SU-DHL-6 (cell line): ENCODE measurements around the gene PECR.

ENCODE experiments used
- EZH2phosphoT487 ChIP-seq: fragments of 200-600 bp; sonication (generic), shearing (Covaris generic); conservative IDR thresholded peaks from 2 replicates; pipeline ENCODE4 v1.6.1; 2018; ENCODE audit warnings: mild to moderate bottlenecking, antibody characterized with exemption, low read length, moderate library complexity, mixed read lengths
- TF ChIP-seq, protein P1 (sequence below): fragments of 200-600 bp; sonication (generic); IDR thresholded peaks from one replicate; pipeline ENCODE4 v1.5.1; 2017; ENCODE audit warnings: antibody characterized with exemption, mild to moderate bottlenecking, low read length, moderate library complexity; ENCODE audit not compliant: insufficient read depth, poor library complexity, severe bottlenecking

DNA sequence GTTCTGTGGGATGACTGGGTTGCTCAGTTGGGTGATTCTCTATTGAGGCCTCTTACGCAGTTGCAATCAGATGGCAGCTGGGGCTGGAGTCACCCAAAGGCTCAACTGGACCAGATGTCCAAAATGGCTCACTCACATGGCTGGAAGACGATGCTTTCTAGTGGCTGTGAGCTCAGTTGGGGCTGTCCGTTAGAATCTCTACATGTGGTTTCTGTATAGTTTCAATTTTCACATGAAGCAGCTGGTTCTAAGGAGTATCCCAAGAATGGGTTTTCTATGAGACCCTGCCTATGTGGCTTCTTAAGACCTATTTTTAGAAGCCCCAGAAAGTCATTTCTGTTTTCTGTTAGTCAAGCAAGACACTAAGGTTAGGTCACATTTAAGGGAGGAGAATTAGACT lies 32.0 kb upstream of the PECR start:
- TF ChIP-seq, protein P1, sequence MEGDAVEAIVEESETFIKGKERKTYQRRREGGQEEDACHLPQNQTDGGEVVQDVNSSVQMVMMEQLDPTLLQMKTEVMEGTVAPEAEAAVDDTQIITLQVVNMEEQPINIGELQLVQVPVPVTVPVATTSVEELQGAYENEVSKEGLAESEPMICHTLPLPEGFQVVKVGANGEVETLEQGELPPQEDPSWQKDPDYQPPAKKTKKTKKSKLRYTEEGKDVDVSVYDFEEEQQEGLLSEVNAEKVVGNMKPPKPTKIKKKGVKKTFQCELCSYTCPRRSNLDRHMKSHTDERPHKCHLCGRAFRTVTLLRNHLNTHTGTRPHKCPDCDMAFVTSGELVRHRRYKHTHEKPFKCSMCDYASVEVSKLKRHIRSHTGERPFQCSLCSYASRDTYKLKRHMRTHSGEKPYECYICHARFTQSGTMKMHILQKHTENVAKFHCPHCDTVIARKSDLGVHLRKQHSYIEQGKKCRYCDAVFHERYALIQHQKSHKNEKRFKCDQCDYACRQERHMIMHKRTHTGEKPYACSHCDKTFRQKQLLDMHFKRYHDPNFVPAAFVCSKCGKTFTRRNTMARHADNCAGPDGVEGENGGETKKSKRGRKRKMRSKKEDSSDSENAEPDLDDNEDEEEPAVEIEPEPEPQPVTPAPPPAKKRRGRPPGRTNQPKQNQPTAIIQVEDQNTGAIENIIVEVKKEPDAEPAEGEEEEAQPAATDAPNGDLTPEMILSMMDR, result no peak
- no peak for TF ChIP-seq EZH2phosphoT487
